Measurements from ENCODE around the gene LINS1.

DNA sequence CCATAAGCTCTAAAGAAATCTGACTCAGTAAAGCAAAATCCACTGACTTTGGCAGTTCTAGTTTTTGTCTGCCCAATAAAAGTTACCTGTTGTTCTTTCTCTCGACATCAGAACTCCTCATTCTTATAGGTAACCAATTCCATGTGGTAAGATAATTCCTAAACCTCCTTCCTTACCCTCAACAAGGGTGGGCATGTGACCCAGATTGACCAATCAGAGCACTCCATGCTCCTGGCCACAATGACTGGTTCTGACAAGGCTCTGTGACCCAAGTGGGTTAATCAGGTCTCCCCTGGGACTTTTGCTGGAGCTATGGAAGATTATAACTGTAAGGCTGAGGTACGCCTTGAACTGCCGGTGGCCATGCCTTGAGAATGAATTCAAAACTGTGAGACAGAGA, 31.7 kb downstream of the LINS1 start:
- TF ChIP-seq, protein P1, sequence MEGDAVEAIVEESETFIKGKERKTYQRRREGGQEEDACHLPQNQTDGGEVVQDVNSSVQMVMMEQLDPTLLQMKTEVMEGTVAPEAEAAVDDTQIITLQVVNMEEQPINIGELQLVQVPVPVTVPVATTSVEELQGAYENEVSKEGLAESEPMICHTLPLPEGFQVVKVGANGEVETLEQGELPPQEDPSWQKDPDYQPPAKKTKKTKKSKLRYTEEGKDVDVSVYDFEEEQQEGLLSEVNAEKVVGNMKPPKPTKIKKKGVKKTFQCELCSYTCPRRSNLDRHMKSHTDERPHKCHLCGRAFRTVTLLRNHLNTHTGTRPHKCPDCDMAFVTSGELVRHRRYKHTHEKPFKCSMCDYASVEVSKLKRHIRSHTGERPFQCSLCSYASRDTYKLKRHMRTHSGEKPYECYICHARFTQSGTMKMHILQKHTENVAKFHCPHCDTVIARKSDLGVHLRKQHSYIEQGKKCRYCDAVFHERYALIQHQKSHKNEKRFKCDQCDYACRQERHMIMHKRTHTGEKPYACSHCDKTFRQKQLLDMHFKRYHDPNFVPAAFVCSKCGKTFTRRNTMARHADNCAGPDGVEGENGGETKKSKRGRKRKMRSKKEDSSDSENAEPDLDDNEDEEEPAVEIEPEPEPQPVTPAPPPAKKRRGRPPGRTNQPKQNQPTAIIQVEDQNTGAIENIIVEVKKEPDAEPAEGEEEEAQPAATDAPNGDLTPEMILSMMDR (IDR thresholded peaks at IDR 0.05) = no peak
- no peak for TF ChIP-seq EZH2 (IDR thresholded peaks at IDR 0.05; ENCODE audit: borderline replicate concordance, insufficient read depth, low read depth, low read length, poor library complexity, severe bottlenecking)
